ENCODE data around the gene CD74.

Gene CD74

DNA sequence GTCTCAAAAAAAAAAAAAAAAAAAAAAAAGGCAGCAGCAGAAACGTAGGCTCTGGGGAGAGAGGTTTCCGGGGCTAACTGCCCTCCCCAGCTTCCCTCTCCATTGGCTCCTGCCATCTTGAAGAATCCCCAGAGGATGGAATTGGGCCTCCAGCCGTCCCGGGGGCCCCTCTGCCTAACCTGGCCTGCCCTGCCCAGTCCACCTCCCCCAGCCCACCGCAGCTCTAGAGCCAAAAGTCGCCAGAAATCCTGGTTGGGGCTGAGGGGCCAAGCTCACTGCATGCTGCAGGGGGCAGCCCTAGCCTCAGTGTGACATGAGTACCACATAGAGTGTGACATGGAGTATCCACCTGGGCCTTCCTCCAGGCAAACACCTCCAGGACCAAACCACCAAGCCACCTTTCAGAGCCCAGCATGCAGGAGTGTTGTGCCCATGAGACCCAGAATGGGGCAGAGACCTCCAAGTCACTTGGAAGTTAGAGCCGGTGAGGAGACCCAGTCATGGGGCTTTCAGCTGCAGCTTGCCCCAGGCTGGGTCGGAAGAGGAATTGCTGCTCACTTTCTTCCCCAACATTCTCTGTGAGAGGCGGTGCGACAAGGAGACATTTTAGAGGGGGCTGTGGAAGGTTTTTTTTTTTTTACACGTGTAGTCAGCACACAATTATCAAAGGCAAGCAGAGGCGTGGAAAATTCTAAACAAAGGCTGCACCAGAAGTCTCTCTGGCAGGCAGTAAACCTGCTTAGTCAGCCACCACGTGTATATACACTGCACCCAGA, 17.6 kb downstream of the CD74 start:
- no peak overlapping the region for H3K4me3 ChIP-seq
- TF ChIP-seq, protein P1, sequence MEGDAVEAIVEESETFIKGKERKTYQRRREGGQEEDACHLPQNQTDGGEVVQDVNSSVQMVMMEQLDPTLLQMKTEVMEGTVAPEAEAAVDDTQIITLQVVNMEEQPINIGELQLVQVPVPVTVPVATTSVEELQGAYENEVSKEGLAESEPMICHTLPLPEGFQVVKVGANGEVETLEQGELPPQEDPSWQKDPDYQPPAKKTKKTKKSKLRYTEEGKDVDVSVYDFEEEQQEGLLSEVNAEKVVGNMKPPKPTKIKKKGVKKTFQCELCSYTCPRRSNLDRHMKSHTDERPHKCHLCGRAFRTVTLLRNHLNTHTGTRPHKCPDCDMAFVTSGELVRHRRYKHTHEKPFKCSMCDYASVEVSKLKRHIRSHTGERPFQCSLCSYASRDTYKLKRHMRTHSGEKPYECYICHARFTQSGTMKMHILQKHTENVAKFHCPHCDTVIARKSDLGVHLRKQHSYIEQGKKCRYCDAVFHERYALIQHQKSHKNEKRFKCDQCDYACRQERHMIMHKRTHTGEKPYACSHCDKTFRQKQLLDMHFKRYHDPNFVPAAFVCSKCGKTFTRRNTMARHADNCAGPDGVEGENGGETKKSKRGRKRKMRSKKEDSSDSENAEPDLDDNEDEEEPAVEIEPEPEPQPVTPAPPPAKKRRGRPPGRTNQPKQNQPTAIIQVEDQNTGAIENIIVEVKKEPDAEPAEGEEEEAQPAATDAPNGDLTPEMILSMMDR (IDR thresholded peaks at IDR 0.05) = no peak
- H3K27ac ChIP-seq = no peak overlapping the region
- DNase-seq (ENCODE audit: low spot score) = no peak

DNA sequence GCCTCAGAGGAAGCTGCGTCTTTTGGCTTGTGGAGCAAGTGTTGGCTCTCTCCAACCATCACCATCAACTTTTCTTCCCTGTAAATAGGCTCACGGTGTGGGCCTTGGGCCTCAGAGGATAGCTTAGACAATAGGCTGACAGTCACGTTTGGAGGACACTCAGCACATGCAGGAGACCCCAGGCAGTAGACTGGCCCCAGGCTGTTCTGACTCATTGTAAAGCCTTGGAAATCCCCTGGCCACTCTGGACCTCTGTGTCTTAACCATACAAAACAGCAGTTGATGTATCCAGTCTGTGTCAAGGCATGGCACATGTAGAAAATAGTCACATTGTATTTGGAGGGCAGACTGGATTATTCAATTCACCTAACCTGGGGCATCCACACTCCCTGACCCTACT, 18.6 kb downstream of the CD74 start:
- DNase-seq (ENCODE audit: low spot score) = no peak
- TF ChIP-seq, protein P1 (IDR thresholded peaks at IDR 0.05) = no peak
- Histone ChIP-seq H3K27ac (no peak overlapping the region), H3K4me3 (no peak overlapping the region)

- no peak for DNase-seq (ENCODE audit: low spot score)
Observed at GRCh38 chr5:150393096-150393645, 19.5 kb downstream of the CD74 start.

DNA sequence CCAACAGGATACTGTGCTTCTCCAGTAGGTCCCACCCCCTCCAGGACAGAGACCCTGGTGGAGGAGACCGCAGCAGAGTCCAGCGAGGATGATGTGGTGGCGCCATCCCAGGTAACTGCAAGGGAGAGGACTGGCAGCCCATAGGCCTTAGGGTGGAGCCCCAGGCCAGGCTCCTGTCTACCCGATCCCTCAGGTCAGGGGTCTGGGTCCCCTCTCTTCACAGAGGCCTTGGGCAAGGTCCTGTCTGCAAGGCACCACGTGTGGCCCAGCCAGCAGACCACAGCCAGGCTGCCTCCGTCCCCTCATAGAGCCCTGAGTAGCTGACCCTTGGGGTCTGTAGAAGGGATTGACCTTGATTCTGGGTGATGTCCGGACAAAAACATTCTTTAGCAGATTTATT, 20.0 kb downstream of the CD74 start:
- Histone ChIP-seq H3K27ac (no peak overlapping the region), H3K4me3 (no peak overlapping the region)
- no peak for DNase-seq (ENCODE audit: low spot score)
- TF ChIP-seq, protein P1 (IDR thresholded peaks at IDR 0.05) = no peak

More at GRCh38 chr5:150393096-150393645, 19.5 kb downstream of the CD74 start:
- TF ChIP-seq, protein P1 (IDR thresholded peaks at IDR 0.05) = no peak
- no peak overlapping the region for H3K4me3 ChIP-seq
- H3K27ac ChIP-seq = no peak overlapping the region

DNA sequence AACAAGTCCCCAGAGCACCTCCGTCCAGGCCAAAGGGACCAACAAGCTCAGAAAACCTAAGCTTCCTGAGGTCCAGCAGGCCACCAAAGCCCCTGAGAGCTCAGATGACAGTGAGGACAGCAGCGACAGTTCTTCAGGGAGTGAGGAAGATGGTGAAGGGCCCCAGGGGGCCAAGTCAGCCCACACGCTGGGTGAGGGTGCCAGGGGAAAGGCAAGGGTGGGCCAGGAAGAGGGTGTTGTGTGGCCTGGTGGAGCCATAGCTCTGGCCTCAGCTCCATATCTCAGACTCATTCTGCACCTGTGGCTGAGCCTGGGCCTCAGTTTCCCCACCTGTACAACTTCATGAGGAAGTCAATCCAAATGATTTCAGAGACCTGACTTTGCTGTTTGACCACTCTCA, 20.7 kb downstream of the CD74 start:
- TF ChIP-seq, protein P1 (IDR thresholded peaks at IDR 0.05) = no peak
- Histone ChIP-seq H3K27ac (no peak overlapping the region), H3K4me3 (no peak overlapping the region)
- no peak for DNase-seq (ENCODE audit: low spot score)

DNA sequence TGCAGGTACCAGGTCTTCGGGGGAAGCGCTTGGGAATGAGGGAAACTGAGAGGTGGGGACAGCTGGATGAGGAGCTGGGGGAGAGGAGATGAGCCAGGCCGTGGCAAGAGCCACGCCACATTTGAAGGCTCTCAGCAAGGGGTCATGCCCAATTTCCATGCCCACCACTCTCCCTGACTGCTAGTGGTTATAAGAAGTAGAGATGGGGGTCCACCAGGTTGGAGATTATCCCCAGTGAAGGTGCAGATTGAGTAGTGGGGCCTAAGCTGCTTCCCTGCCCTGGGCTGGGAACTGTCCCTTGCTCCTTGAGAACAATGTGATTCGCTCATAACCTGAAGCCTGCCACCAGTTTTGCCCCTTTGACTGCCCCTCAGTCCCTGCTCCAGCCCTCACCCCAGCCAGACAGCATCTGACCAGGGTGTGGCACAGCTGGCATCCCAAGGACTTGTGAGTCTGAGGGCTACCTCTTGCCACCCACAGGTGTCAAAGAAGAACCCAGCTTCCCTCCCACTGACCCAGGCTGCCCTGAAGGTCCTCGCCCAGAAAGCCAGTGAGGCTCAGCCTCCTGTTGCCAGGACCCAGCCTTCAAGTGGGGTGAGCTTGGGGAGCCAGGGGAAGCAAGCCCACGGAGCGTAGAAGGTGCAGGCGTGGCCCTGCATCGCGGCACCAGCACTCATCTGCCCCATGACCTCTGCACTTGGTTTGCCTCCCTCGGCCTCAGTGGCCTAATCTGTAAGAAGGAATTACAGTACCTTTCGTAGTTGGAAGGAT, 21.5 kb downstream of the CD74 start:
- Histone ChIP-seq H3K4me3 (no peak overlapping the region), H3K27ac (no peak overlapping the region)
- DNase-seq (ENCODE audit: low spot score) = no peak
- TF ChIP-seq, protein P1 (IDR thresholded peaks at IDR 0.05) = no peak
